Measurements from ENCODE around the gene GAL. TPM values are rescaled to one million over a fixed set of nuclear protein-coding genes. Genes with fewer than 3 reads are reported as not detected.

Gene GAL
- total and polyA plus RNA-seq, 2 of the 13 experiments (the other 11 are each of a cell fraction or from before 2014, with no cell fraction given), result not detected

DNA sequence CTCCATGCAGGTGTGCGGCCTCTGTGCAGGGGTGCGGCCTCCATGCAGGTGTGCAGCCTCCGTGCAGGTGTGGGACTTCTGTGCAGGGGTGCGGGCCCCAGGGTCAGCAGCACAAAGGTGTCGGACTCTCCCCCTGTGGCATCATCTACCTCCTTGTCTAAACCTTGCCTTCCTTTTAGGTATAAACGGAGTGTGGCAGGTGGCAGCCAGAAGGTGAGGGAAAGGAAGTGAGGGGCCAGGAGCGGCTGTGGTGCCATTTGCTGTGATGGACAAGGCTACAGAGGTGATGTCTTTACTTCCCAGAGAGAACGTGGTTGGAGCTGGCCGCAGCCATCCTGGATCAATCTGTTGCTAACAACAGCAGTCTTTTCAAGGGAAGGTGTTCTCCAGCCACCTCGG is 9.1 kb downstream of the GAL start:
- Histone ChIP-seq H2AFZ (ENCODE audit: low read length) (no peak overlapping the region), H3K4me2 (ENCODE audit: low read depth, low read length) (no peak overlapping the region), H3K27me3 (ENCODE audit: control insufficient read depth in 1 of 2, insufficient read depth in 2 of 2, low read length in 2 of 2) (peaks cover 5 to 29% of the 10 kb centered on the region in 2 experiments), H3K4me3 (replicated peaks in 1 of 3; ENCODE audit: insufficient read depth in 1 of 3, low read depth in 2 of 3, low read length in 3 of 3) (no peak overlapping the region), H3K27ac (ENCODE audit: extremely low read length, insufficient read depth, low read length) (no peak overlapping the region), H4K20me1 (ENCODE audit: insufficient read depth, low read length) (no peaks in the 10 kb centered on the region), H3K36me3 (replicated peaks in 1 of 2; ENCODE audit: control insufficient read depth in 1 of 2, insufficient read depth in 2 of 2, low read length in 2 of 2) (no peaks in the 10 kb centered on the region), H3K4me1 (ENCODE audit: insufficient read depth, low read length) (peaks cover 7% of the 10 kb centered on the region; the same call in 1 of the 2 replicates), H3K9me3 (ENCODE audit: low read length) (no peaks in the 10 kb centered on the region), H3K9ac (ENCODE audit: insufficient read depth, low read depth, low read length) (no peak overlapping the region), H3K79me2 (ENCODE audit: insufficient read depth, low read length) (no peaks in the 10 kb centered on the region)
- ATAC-seq (no peak; the same call in 2 of the 3 replicates), FAIRE-seq (no peak), DNase-seq (ENCODE audit: low spot score) (no peak)
- WGBS (ENCODE audit: low lambda C conversion rate), result 50% methylated on average over 7 of the region's 10 CpGs
- ChIA-PET POLR2A (no interaction called here), CTCF (ENCODE audit: low intra/inter-chr PET ratio, low total read pairs) (no interaction called here)
- no TSS peak for BruUV-seq (replicated peaks)
- in situ Hi-C loops (cut with HindIII; ENCODE audit: extremely low pct_ligation_motif_present, low pct_unique_long_range_greater_than_20kb) (no loop called here), intact Hi-C loops (cut with micrococcal nuclease; ENCODE audit: unreplicated experiment) (no loop called here)
- TF ChIP-seq TRIM24 (CRISPR knock-in tag; IDR thresholded peaks at IDR 0.05) (no peak), ESRRA (CRISPR knock-in tag; IDR thresholded peaks at IDR 0.05; ENCODE audit: low read depth) (no peak), CC2D1A (CRISPR knock-in tag; IDR thresholded peaks at IDR 0.05) (no peak), AKAP8 (CRISPR knock-in tag; IDR thresholded peaks at IDR 0.05) (no peak), HNRNPUL1 (IDR thresholded peaks at IDR 0.05; ENCODE audit: low read depth, low read length) (no peak), ZNF878 (CRISPR knock-in tag; IDR thresholded peaks at IDR 0.05) (no peak), SRSF4 (IDR thresholded peaks at IDR 0.05; ENCODE audit: low read depth, low read length, poor library complexity, severe bottlenecking) (no peak), DPF2 (CRISPR knock-in tag; IDR thresholded peaks at IDR 0.05; ENCODE audit: borderline replicate concordance, low read depth) (no peak), ZNF232 (CRISPR knock-in tag; IDR thresholded peaks at IDR 0.05; ENCODE audit: borderline replicate concordance) (no peak), TARDBP (CRISPR knock-in tag; IDR thresholded peaks at IDR 0.05) (no peak), ZSCAN29 (CRISPR knock-in tag; conservative IDR thresholded peaks at IDR 0.05) (no peak), SETDB1 (CRISPR knock-in tag; IDR thresholded peaks at IDR 0.05; ENCODE audit: borderline replicate concordance) (no peak)
- TF ChIP-seq, protein P1, sequence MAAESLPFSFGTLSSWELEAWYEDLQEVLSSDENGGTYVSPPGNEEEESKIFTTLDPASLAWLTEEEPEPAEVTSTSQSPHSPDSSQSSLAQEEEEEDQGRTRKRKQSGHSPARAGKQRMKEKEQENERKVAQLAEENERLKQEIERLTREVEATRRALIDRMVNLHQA (CRISPR knock-in tag; IDR thresholded peaks at IDR 0.05), result no peak
- TF ChIP-seq, protein P2, sequence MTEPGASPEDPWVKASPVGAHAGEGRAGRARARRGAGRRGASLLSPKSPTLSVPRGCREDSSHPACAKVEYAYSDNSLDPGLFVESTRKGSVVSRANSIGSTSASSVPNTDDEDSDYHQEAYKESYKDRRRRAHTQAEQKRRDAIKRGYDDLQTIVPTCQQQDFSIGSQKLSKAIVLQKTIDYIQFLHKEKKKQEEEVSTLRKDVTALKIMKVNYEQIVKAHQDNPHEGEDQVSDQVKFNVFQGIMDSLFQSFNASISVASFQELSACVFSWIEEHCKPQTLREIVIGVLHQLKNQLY (CRISPR knock-in tag; IDR thresholded peaks at IDR 0.05), result no peak
